Parathyroid adenoma (tissue), 2 donors: ENCODE data around the gene ACAN.

Source experiments
- H2AFZ ChIP-seq: fragments of 300-600 bp; sonication (generic); one replicate; pipeline ENCODE4 v1.7.0; 2017; ENCODE audit warnings: antibody characterized with exemption, mild to moderate bottlenecking
- H3K27ac ChIP-seq: fragments of 300-600 bp; sonication (generic); one replicate; pipeline ENCODE4 v1.7.0; 2017
- H3K27me3 ChIP-seq: fragments of 300-600 bp; sonication (generic); one replicate; pipeline ENCODE4 v1.7.0; 2017; ENCODE audit warnings: low read length; ENCODE audit not compliant: control insufficient read depth, insufficient read depth
- H3K36me3 ChIP-seq: fragments of 300-600 bp; sonication (generic); one replicate; pipeline ENCODE4 v1.7.0; 2017; ENCODE audit warnings: low read length; ENCODE audit not compliant: control insufficient read depth, insufficient read depth
- H3K4me1 ChIP-seq: fragments of 300-600 bp; sonication (generic); one replicate; pipeline ENCODE4 v1.7.0; 2017; ENCODE audit warnings: control low read depth
- H3K4me2 ChIP-seq: fragments of 300-600 bp; sonication (generic); one replicate; pipeline ENCODE4 v1.7.0; 2017; ENCODE audit warnings: low read length
- H3K4me3 ChIP-seq: fragments of 300-600 bp; sonication (generic); one replicate; pipeline ENCODE4 v1.7.0; 2017; ENCODE audit warnings: low read depth, low read length
- H3K79me2 ChIP-seq: fragments of 300-600 bp; sonication (generic); one replicate; pipeline ENCODE4 v1.7.0; 2017; ENCODE audit warnings: control low read depth
- H3K9ac ChIP-seq: fragments of 300-600 bp; sonication (generic); one replicate; pipeline ENCODE4 v1.7.0; 2017; ENCODE audit warnings: mild to moderate bottlenecking
- H3K9me3 ChIP-seq: fragments of 300-600 bp; sonication (generic); one replicate; pipeline ENCODE4 v1.7.0; 2017; ENCODE audit warnings: low read length; ENCODE audit not compliant: control insufficient read depth
- TF ChIP-seq, protein P1 (sequence below): fragments of 300-600 bp; sonication (generic); IDR thresholded peaks from one replicate; pipeline ENCODE4 v1.7.0; 2017; ENCODE audit warnings: antibody characterized with exemption, mild to moderate bottlenecking
- donor health status: primary hyperparathyroidism.

ACAN gene

DNA sequence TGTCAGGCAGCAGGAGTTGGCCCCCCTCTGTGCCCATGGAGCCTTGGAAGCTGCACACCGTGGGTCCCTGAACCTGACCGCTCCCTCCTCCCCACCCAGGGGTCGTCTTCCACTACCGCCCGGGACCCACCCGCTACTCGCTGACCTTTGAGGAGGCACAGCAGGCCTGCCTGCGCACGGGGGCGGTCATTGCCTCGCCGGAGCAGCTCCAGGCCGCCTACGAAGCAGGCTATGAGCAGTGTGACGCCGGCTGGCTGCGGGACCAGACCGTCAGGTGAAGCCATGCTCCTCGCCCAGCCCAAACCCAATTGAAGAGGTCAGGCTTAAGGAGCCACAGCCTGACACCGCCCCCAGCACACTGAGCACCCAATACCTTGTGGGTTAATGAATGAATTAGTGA, 43.9 kb downstream of the ACAN start:
- H3K27ac ChIP-seq: no peak overlapping the region
- H3K4me1 ChIP-seq: no peaks in the 10 kb centered on the region
- no peak overlapping the region for H3K4me3 ChIP-seq
- no peak overlapping the region for H3K4me2 ChIP-seq
- H3K36me3 ChIP-seq: no peaks in the 10 kb centered on the region
- H3K9me3 ChIP-seq: no peaks in the 10 kb centered on the region
- H2AFZ ChIP-seq: no peak overlapping the region
- TF ChIP-seq, protein P1, sequence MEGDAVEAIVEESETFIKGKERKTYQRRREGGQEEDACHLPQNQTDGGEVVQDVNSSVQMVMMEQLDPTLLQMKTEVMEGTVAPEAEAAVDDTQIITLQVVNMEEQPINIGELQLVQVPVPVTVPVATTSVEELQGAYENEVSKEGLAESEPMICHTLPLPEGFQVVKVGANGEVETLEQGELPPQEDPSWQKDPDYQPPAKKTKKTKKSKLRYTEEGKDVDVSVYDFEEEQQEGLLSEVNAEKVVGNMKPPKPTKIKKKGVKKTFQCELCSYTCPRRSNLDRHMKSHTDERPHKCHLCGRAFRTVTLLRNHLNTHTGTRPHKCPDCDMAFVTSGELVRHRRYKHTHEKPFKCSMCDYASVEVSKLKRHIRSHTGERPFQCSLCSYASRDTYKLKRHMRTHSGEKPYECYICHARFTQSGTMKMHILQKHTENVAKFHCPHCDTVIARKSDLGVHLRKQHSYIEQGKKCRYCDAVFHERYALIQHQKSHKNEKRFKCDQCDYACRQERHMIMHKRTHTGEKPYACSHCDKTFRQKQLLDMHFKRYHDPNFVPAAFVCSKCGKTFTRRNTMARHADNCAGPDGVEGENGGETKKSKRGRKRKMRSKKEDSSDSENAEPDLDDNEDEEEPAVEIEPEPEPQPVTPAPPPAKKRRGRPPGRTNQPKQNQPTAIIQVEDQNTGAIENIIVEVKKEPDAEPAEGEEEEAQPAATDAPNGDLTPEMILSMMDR: no peak
- H3K27me3 ChIP-seq: no peaks in the 10 kb centered on the region
- H3K79me2 ChIP-seq: no peaks in the 10 kb centered on the region
- no peak overlapping the region for H3K9ac ChIP-seq

GRCh38 chr15:88848203-88848602, 45.0 kb downstream of the ACAN start:
- H3K9me3 ChIP-seq: no peaks in the 10 kb centered on the region
- H3K4me1 ChIP-seq: no peaks in the 10 kb centered on the region
- TF ChIP-seq, protein P1: no peak
- no peaks in the 10 kb centered on the region for H3K36me3 ChIP-seq
- H3K4me2 ChIP-seq: no peak overlapping the region
- no peaks in the 10 kb centered on the region for H3K79me2 ChIP-seq
- H3K9ac ChIP-seq: no peak overlapping the region
- H3K27me3 ChIP-seq: no peaks in the 10 kb centered on the region
- no peak overlapping the region for H3K27ac ChIP-seq
- no peak overlapping the region for H2AFZ ChIP-seq
- no peak overlapping the region for H3K4me3 ChIP-seq

DNA sequence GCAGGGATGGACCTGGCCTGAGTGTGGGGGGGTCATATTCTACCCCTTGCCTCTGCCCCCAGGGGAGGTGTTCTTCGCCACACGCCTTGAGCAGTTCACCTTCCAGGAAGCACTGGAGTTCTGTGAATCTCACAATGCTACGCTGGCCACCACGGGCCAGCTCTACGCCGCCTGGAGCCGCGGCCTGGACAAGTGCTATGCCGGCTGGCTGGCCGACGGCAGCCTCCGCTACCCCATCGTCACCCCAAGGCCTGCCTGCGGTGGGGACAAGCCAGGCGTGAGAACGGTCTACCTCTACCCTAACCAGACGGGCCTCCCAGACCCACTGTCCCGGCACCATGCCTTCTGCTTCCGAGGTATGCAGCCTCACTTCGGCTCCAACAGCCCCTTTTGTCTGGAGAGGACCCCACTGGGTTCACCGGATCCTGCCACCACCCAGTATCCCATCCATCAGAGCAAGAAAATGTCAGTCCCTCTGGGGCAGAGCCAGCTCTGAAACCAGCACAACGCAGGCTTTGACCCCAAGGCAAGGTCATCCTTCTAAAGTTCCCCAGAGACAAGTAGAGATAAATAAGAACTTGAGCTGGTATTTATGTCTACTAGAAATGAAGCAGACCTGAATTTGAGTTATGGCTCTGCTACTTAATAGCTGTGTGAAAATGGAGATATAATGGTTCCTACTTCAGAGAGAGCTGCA, 46.3 kb downstream of the ACAN start:
- no peak overlapping the region for H3K4me2 ChIP-seq
- H3K36me3 ChIP-seq: no peaks in the 10 kb centered on the region
- H3K27me3 ChIP-seq: no peaks in the 10 kb centered on the region
- H3K9ac ChIP-seq: no peak overlapping the region
- H3K4me3 ChIP-seq: no peak overlapping the region
- no peaks in the 10 kb centered on the region for H3K4me1 ChIP-seq
- no peaks in the 10 kb centered on the region for H3K79me2 ChIP-seq
- H3K9me3 ChIP-seq: no peaks in the 10 kb centered on the region
- no peak overlapping the region for H2AFZ ChIP-seq
- H3K27ac ChIP-seq: no peak overlapping the region
- TF ChIP-seq, protein P1: no peak

GRCh38 chr15:88852476-88852875, 49.2 kb downstream of the ACAN start:
- TF ChIP-seq, protein P1: no peak
- Histone ChIP-seq H3K4me3 (no peak overlapping the region), H3K27me3 (no peaks in the 10 kb centered on the region), H3K4me1 (no peaks in the 10 kb centered on the region), H3K36me3 (no peaks in the 10 kb centered on the region), H3K79me2 (no peaks in the 10 kb centered on the region), H3K4me2 (no peak overlapping the region), H3K9me3 (no peaks in the 10 kb centered on the region), H3K9ac (no peak overlapping the region), H3K27ac (no peak overlapping the region), H2AFZ (no peak overlapping the region)

- H3K9ac ChIP-seq: no peak overlapping the region
- H3K4me3 ChIP-seq: no peak overlapping the region
- H3K36me3 ChIP-seq: no peaks in the 10 kb centered on the region
- H2AFZ ChIP-seq: no peak overlapping the region
- H3K79me2 ChIP-seq: no peaks in the 10 kb centered on the region
- no peak overlapping the region for H3K4me2 ChIP-seq
- no peaks in the 10 kb centered on the region for H3K9me3 ChIP-seq
- TF ChIP-seq, protein P1: no peak
- no peak overlapping the region for H3K27ac ChIP-seq
- no peaks in the 10 kb centered on the region for H3K4me1 ChIP-seq
- H3K27me3 ChIP-seq: no peaks in the 10 kb centered on the region
Measured at GRCh38 chr15:88858934-88859333, 55.7 kb downstream of the ACAN start.
